ENCODE data around the gene NXF2B. TPM values are rescaled to one million over a fixed set of nuclear protein-coding genes. Genes with fewer than 3 reads are reported as not detected.
"Not testable (repeated sequence)": the region's sequence is repeated elsewhere in the genome, so short reads cannot be mapped to it uniquely, and the experiment has no call there.

The NXF2B gene
- not detected for total RNA-seq
- not detected for polyA plus RNA-seq
- 0 reads per million in 6 experiments for total RNA-seq

- ATAC-seq, POLR2A ChIA-PET, H3K36me3 Mint-ChIP-seq, H3K4me3 Mint-ChIP-seq, H3K27me3 Mint-ChIP-seq, H3K9me3 Mint-ChIP-seq, H3K4me1 Mint-ChIP-seq, DNase-seq, H3K27ac Mint-ChIP-seq: not testable (repeated sequence)
Observed at GRCh38 chrX:102439908-102440307, at the start of gene NXF2B. NXF2B (minus strand) TSS chrX:102440008; CDS start chrX:102380036, 59,972 bp downstream.

- POLR2A ChIA-PET, H3K4me1 Mint-ChIP-seq, H3K27me3 Mint-ChIP-seq, H3K36me3 Mint-ChIP-seq, H3K4me3 Mint-ChIP-seq, H3K9me3 Mint-ChIP-seq, H3K27ac Mint-ChIP-seq, DNase-seq, ATAC-seq: not testable (repeated sequence)
Observed at GRCh38 chrX:102478765-102479164, 39.0 kb upstream of the NXF2B start.

GRCh38 chrX:102471762-102472220 lies 32.0 kb upstream of the NXF2B start, which contains the start of gene TCP11X2:
TCP11X2 (minus strand) TSS chrX:102471812.
- DNase-seq, result peak in 1 of 10 donors; percentile 13
- H3K27me3 Mint-ChIP-seq, H3K9me3 Mint-ChIP-seq, H3K4me3 Mint-ChIP-seq, H3K27ac Mint-ChIP-seq, ATAC-seq, H3K36me3 Mint-ChIP-seq, H3K4me1 Mint-ChIP-seq, POLR2A ChIA-PET: not testable (repeated sequence)

- H3K27ac Mint-ChIP-seq, H3K27me3 Mint-ChIP-seq, ATAC-seq, H3K9me3 Mint-ChIP-seq, DNase-seq, H3K36me3 Mint-ChIP-seq, H3K4me3 Mint-ChIP-seq, H3K4me1 Mint-ChIP-seq, POLR2A ChIA-PET: not testable (repeated sequence)
Observed at GRCh38 chrX:102470215-102470614, 30.4 kb upstream of the NXF2B start.

GRCh38 chrX:102458615-102459014 lies 18.8 kb upstream of the NXF2B start:
- H3K4me3 Mint-ChIP-seq, POLR2A ChIA-PET, H3K27me3 Mint-ChIP-seq, H3K9me3 Mint-ChIP-seq, H3K4me1 Mint-ChIP-seq, H3K27ac Mint-ChIP-seq, DNase-seq, H3K36me3 Mint-ChIP-seq, ATAC-seq: not testable (repeated sequence)

- H3K27me3 Mint-ChIP-seq, H3K4me3 Mint-ChIP-seq, DNase-seq, ATAC-seq, H3K9me3 Mint-ChIP-seq, H3K27ac Mint-ChIP-seq, H3K36me3 Mint-ChIP-seq, POLR2A ChIA-PET, H3K4me1 Mint-ChIP-seq: not testable (repeated sequence)
Observed at GRCh38 chrX:102414493-102414892, 25.3 kb downstream of the NXF2B start.

- ATAC-seq, result peak; percentile 40 to 49
- H3K4me1 Mint-ChIP-seq, result no peaks in the 10 kb centered on the region
- DNase-seq, result peak; percentile 14 to 78 (median 52)
- H3K27me3 Mint-ChIP-seq, result peaks cover 0 to 1% (median 0%) of the 10 kb centered on the region in 5 donors
- no peak overlapping the region for H3K27ac Mint-ChIP-seq
- no peaks in the 10 kb centered on the region for H3K9me3 Mint-ChIP-seq
- POLR2A ChIA-PET, result no interaction called here
- H3K36me3 Mint-ChIP-seq, result no peaks in the 10 kb centered on the region
- no peak overlapping the region for H3K4me3 Mint-ChIP-seq
Observed at GRCh38 chrX:102345916-102346315, 93.9 kb downstream of the NXF2B start.

- Mint-ChIP-seq H3K27me3 (peaks cover 0 to 1% (median 0%) of the 10 kb centered on the region in 5 donors), H3K4me3 (no peak overlapping the region), H3K27ac (no peak overlapping the region), H3K4me1 (peaks cover 0 to 6% (median 0%) of the 10 kb centered on the region in 4 donors), H3K9me3 (no peaks in the 10 kb centered on the region), H3K36me3 (no peaks in the 10 kb centered on the region)
- peak in 1 of 10 donors; percentile 6 for DNase-seq
- POLR2A ChIA-PET, result no interaction called here
- no peak for ATAC-seq
Observed at GRCh38 chrX:102341867-102342266, 97.9 kb downstream of the NXF2B start.

GRCh38 chrX:102339312-102340298 lies 100.2 kb downstream of the NXF2B start:
- H3K4me1 Mint-ChIP-seq, result peaks cover 0 to 6% (median 0%) of the 10 kb centered on the region in 4 donors
- H3K9me3 Mint-ChIP-seq, result no peaks in the 10 kb centered on the region
- H3K27me3 Mint-ChIP-seq, result peaks cover 0 to 1% (median 0%) of the 10 kb centered on the region in 5 donors
- POLR2A ChIA-PET, result no interaction called here
- ATAC-seq (peak; percentile 38 to 75), DNase-seq (peak in 5 of 10 donors; percentile 1 to 58 (median 33))
- H3K27ac Mint-ChIP-seq, result peak overlapping the region in 3 of 10 donors; percentile 11 to 41 (median 29)
- H3K36me3 Mint-ChIP-seq, result no peaks in the 10 kb centered on the region
- H3K4me3 Mint-ChIP-seq, result no peak overlapping the region

GRCh38 chrX:102338162-102338561 lies 101.6 kb downstream of the NXF2B start:
- POLR2A ChIA-PET, result no interaction called here
- Mint-ChIP-seq H3K36me3 (no peaks in the 10 kb centered on the region), H3K9me3 (no peaks in the 10 kb centered on the region), H3K27ac (no peak overlapping the region), H3K27me3 (no peaks in the 10 kb centered on the region), H3K4me1 (peaks cover 0 to 6% (median 0%) of the 10 kb centered on the region in 4 donors), H3K4me3 (no peak overlapping the region)
- peak in 1 of 10 donors; percentile 42 for DNase-seq
- no peak for ATAC-seq

Other genes starting within 250 kb of the NXF2B start
- not detected for gene TCP11X1, start 224.7 kb downstream of the NXF2B start, total RNA-seq
- not detected for gene TCP11X1, start 224.7 kb downstream of the NXF2B start, polyA plus RNA-seq
- gene NXF2, start 192.8 kb downstream of the NXF2B start, total RNA-seq, result not detected
- gene NXF2, start 192.8 kb downstream of the NXF2B start, polyA plus RNA-seq, result not detected
- gene TCP11X2, start 31.8 kb upstream of the NXF2B start, total RNA-seq, result not detected
- not detected for gene TCP11X2, start 31.8 kb upstream of the NXF2B start, polyA plus RNA-seq
- gene TMSB15A, start 76.7 kb upstream of the NXF2B start, total RNA-seq, result not detected
- not detected for gene TMSB15A, start 76.7 kb upstream of the NXF2B start, polyA plus RNA-seq
- 10 to 100 TPM; 17.1 to 17.3 TPM for gene ARMCX5, start 159.5 kb upstream of the NXF2B start, total RNA-seq
- gene ARMCX5, start 159.5 kb upstream of the NXF2B start, polyA plus RNA-seq, result 10 to 100 TPM in 1 of 3 donors, 1 to 10 TPM in 2; 6.9 to 12.4 (median 7.3) TPM
- 10 to 100 TPM; 68.5 to 74.0 TPM for gene GPRASP1, start 211.5 kb upstream of the NXF2B start, total RNA-seq
- 10 to 100 TPM in 2 of 3 donors, 1 to 10 TPM in 1; 3.4 to 10.9 (median 10.6) TPM for gene GPRASP1, start 211.5 kb upstream of the NXF2B start, polyA plus RNA-seq

Measured in naive thymus-derived CD8-positive, alpha-beta T cell (primary cell).